H1 (cell line): ENCODE results near the gene ANO6. TPM values are rescaled to one million over a fixed set of nuclear protein-coding genes. Genes with fewer than 3 reads are reported as not detected.

Experiments used
- CTCF ChIA-PET: fragments of 300-600 bp; sonication (Branson Sonifier 250); formaldehyde crosslinking; loops from one replicate; lab custom pipeline; 2021; ENCODE audit not compliant: partially characterized antibody; lab: Charles Lee
- POLR2A ChIA-PET: fragments of 300-600 bp; sonication (Branson Sonifier 250); formaldehyde crosslinking; loops from one replicate; lab custom pipeline; 2021; ENCODE audit warnings: inconsistent platforms; ENCODE audit not compliant: partially characterized antibody; lab: Charles Lee
- DNase-seq, 2 experiments: peaks; one replicate each; pipeline versions ENCODE4 v3.0.0 to v3.0.0-alpha.2; 2010 to 2022; ENCODE audit warnings: low spot score in 2 of 2, low read depth in 1 of 2, mixed read lengths in 1 of 2
- FAIRE-seq: peaks from 2 replicates; lab custom pipeline; 2011; peaks lifted over from hg19 to GRCh38; lab: Jason Lieb, UNC
- H2AFZ ChIP-seq: 2 replicates; pipeline ENCODE4 v1.8.1; 2012; ENCODE audit warnings: low read length, inconsistent platforms
- H2AK5ac ChIP-seq: 2 replicates; pipeline ENCODE4 v1.6.1; 2013; ENCODE audit warnings: low read depth, low read length
- H2BK120ac ChIP-seq: replicated peaks from 2 replicates; pipeline ENCODE3; 2013; ENCODE audit warnings: low read depth, low read length, inconsistent platforms
- H2BK12ac ChIP-seq: 2 replicates; pipeline ENCODE4 v1.6.1; 2013; ENCODE audit warnings: low read depth, low read length
- H2BK15ac ChIP-seq: 2 replicates; pipeline ENCODE4 v1.6.1; 2013; ENCODE audit warnings: low read length
- H2BK20ac ChIP-seq: 2 replicates; pipeline ENCODE4 v1.6.1; 2013; ENCODE audit warnings: low read length
- H2BK5ac ChIP-seq: 2 replicates; pipeline ENCODE4 v1.6.1; 2013; ENCODE audit warnings: low read depth, low read length
- H3K14ac ChIP-seq: 2 replicates; pipeline ENCODE4 v1.6.1; 2013; ENCODE audit warnings: inconsistent platforms; ENCODE audit not compliant: insufficient read length
- H3K18ac ChIP-seq: 2 replicates; pipeline ENCODE4 v1.6.1; 2013; ENCODE audit warnings: low read length; ENCODE audit errors: extremely low read depth
- H3K23ac ChIP-seq: 2 replicates; pipeline ENCODE4 v1.6.1; 2013; ENCODE audit warnings: inconsistent platforms; ENCODE audit not compliant: insufficient read length
- H3K23me2 ChIP-seq: 2 replicates; pipeline ENCODE4 v1.6.1; 2013; ENCODE audit warnings: low read depth, low read length
- H3K27ac ChIP-seq: 2 replicates; pipeline ENCODE4 v1.6.1; 2011; ENCODE audit warnings: low read depth, low read length, inconsistent platforms
- H3K27me3 ChIP-seq, 4 experiments: replicated peaks in 1 of 4; 1 replicate in 1 of 4; 2 replicates in 3 of 4; pipeline versions ENCODE4 v1.6.1 to v1.8.1; 2011 to 2013; ENCODE audit warnings: low read length in 3 of 4, mild to moderate bottlenecking in 3 of 4, inconsistent platforms in 2 of 4, mixed read lengths in 2 of 4, moderate library complexity in 1 of 4; ENCODE audit not compliant: control insufficient read depth in 3 of 4, insufficient read depth in 3 of 4; ENCODE audit errors: extremely low read depth in 1 of 4
- H3K36me3 ChIP-seq, 4 experiments: 2 replicates each; pipeline versions ENCODE4 v1.6.1 to v1.8.1; 2011 to 2013; ENCODE audit warnings: mild to moderate bottlenecking in 4 of 4, low read length in 3 of 4, moderate library complexity in 2 of 4, control low read depth in 1 of 4, inconsistent platforms in 1 of 4; ENCODE audit not compliant: insufficient read depth in 4 of 4, control insufficient read depth in 2 of 4
- H3K4ac ChIP-seq: replicated peaks from 2 replicates; pipeline ENCODE3; 2013; ENCODE audit warnings: low read length, low read depth, mixed read lengths, inconsistent platforms; ENCODE audit not compliant: insufficient read length
- H3K4me1 ChIP-seq, 4 experiments: replicated peaks in 1 of 4; 1 replicate in 1 of 4; 2 replicates in 3 of 4; pipeline versions ENCODE4 v1.6.1 to v1.8.1; 2011 to 2013; ENCODE audit warnings: low read length in 3 of 4, inconsistent platforms in 2 of 4, mixed read lengths in 1 of 4; ENCODE audit not compliant: insufficient read depth in 4 of 4, control insufficient read depth in 3 of 4
- H3K4me2 ChIP-seq, 2 experiments: 2 replicates each; pipeline versions ENCODE4 v1.6.1 to v1.8.1; 2011 to 2013; ENCODE audit warnings: low read depth in 2 of 2, low read length in 2 of 2, control low read depth in 1 of 2, inconsistent platforms in 1 of 2, mild to moderate bottlenecking in 1 of 2; ENCODE audit not compliant: insufficient read depth in 1 of 2
- H3K4me3 ChIP-seq, 4 experiments: fragments of 200-600, 300-600 bp in 1 of 4; sonication (generic), shearing (Covaris generic), sonication (Bioruptor Twin) in 1 of 4; 2 replicates each; pipeline versions ENCODE4 v1.5.1 to v1.8.1; 2011 to 2016; ENCODE audit warnings: low read length in 4 of 4, low read depth in 3 of 4, control low read depth in 2 of 4, inconsistent platforms in 2 of 4, mild to moderate bottlenecking in 2 of 4, mixed read lengths in 1 of 4, moderate library complexity in 1 of 4; ENCODE audit not compliant: insufficient read depth in 2 of 4; ENCODE audit errors: extremely low read depth in 1 of 4
- H3K56ac ChIP-seq: replicated peaks from 2 replicates; pipeline ENCODE3; 2013; ENCODE audit warnings: low read depth, mild to moderate bottlenecking, mixed read lengths, low read length, inconsistent platforms; ENCODE audit not compliant: insufficient read length
- H3K79me1 ChIP-seq: 2 replicates; pipeline ENCODE4 v1.6.1; 2013; ENCODE audit warnings: low read depth, low read length, control low read depth
- H3K79me2 ChIP-seq, 2 experiments: 2 replicates each; pipeline versions ENCODE4 v1.6.1 to v1.8.1; 2012 to 2013; ENCODE audit warnings: low read length in 2 of 2, mild to moderate bottlenecking in 2 of 2, inconsistent platforms in 1 of 2; ENCODE audit not compliant: insufficient read depth in 2 of 2, control insufficient read depth in 1 of 2
- H3K9ac ChIP-seq, 4 experiments: replicated peaks in 1 of 4; 1 replicate in 1 of 4; 2 replicates in 3 of 4; pipeline versions ENCODE4 v1.6.1 to v1.8.1; 2011 to 2013; ENCODE audit warnings: low read depth in 3 of 4, low read length in 3 of 4, control low read depth in 2 of 4, mild to moderate bottlenecking in 2 of 4, moderate library complexity in 2 of 4, inconsistent platforms in 1 of 4; ENCODE audit errors: extremely low read depth in 1 of 4
- H3K9me3 ChIP-seq, 2 experiments: 2 replicates each; pipeline versions ENCODE4 v1.6.1 to v1.8.1; 2012 to 2013; ENCODE audit warnings: mild to moderate bottlenecking in 2 of 2, moderate library complexity in 2 of 2, control low read depth in 1 of 2, inconsistent platforms in 1 of 2, low read depth in 1 of 2, low read length in 1 of 2, mixed read lengths in 1 of 2; ENCODE audit not compliant: insufficient read depth in 2 of 2
- H4K20me1 ChIP-seq, 2 experiments: replicated peaks in 1 of 2; 2 replicates each; pipeline versions ENCODE3 to v1.8.1; 2011 to 2013; ENCODE audit warnings: inconsistent platforms in 2 of 2, low read length in 2 of 2, mild to moderate bottlenecking in 1 of 2; ENCODE audit not compliant: insufficient read depth in 2 of 2, control insufficient read depth in 1 of 2
- H4K5ac ChIP-seq: 2 replicates; pipeline ENCODE4 v1.6.1; 2013; ENCODE audit warnings: low read length, low read depth, mixed read lengths, inconsistent platforms; ENCODE audit not compliant: insufficient read length
- H4K8ac ChIP-seq: 2 replicates; pipeline ENCODE4 v1.8.0; 2013; ENCODE audit warnings: mild to moderate bottlenecking, moderate library complexity, low read length, inconsistent platforms; ENCODE audit not compliant: insufficient read depth; ENCODE audit errors: extremely low read depth
- H4K91ac ChIP-seq: replicated peaks from 2 replicates; pipeline ENCODE3; 2013; ENCODE audit warnings: low read length, mixed read lengths, inconsistent platforms; ENCODE audit not compliant: insufficient read length
- BRCA1 ChIP-seq: IDR thresholded peaks from 2 replicates; pipeline ENCODE4 v1.6.1; 2012; ENCODE audit warnings: low read depth, low read length, improper control_type of control experiment
- CEBPB ChIP-seq: IDR thresholded peaks from 2 replicates; pipeline ENCODE4 v1.6.1; 2012; ENCODE audit warnings: low read depth, low read length
- EGR1 ChIP-seq: IDR thresholded peaks from 2 replicates; pipeline ENCODE4 v1.6.1; 2011; ENCODE audit warnings: low read depth, low read length, borderline replicate concordance
- EP300 ChIP-seq, 2 experiments: IDR thresholded peaks; 1 replicate in 1 of 2; 2 replicates in 1 of 2; pipeline ENCODE4 v1.6.1; 2011 to 2012; ENCODE audit warnings: low read depth in 2 of 2, low read length in 2 of 2, mild to moderate bottlenecking in 2 of 2, borderline replicate concordance in 1 of 2, inconsistent platforms in 1 of 2, moderate library complexity in 1 of 2
- GTF2F1 ChIP-seq: IDR thresholded peaks from 2 replicates; pipeline ENCODE4 v1.6.1; 2012; ENCODE audit warnings: low read depth, low read length, improper control_type of control experiment, borderline replicate concordance
- NANOG ChIP-seq: IDR thresholded peaks from 2 replicates; pipeline ENCODE4 v1.6.1; 2011; ENCODE audit warnings: low read length, low read depth, mild to moderate bottlenecking, inconsistent platforms; ENCODE audit not compliant: insufficient read depth, poor library complexity, severe bottlenecking
- RFX5 ChIP-seq: IDR thresholded peaks from 2 replicates; pipeline ENCODE4 v1.6.1; 2011; ENCODE audit warnings: low read depth, low read length, improper control_type of control experiment, borderline replicate concordance
- TEAD4 ChIP-seq: IDR thresholded peaks from 2 replicates; pipeline ENCODE4 v1.6.1; 2012; ENCODE audit warnings: low read depth, low read length, inconsistent platforms, mixed read lengths
- WGBS, 2 experiments: shearing (Covaris generic) in 1 of 2; methylation state at CpG; one replicate each; pipeline versions ENCODE4 v1.1.6 to v1.1.7; 2013 to 2015; ENCODE audit warnings: low lambda C conversion rate in 2 of 2, mixed read lengths in 2 of 2, inconsistent platforms in 1 of 2, low coverage in 1 of 2, missing lambda C conversion rate in 1 of 2; ENCODE audit not compliant: insufficient replicate concordance in 2 of 2, insufficient coverage in 1 of 2, insufficient read length in 1 of 2; ENCODE audit errors: extremely low coverage in 1 of 2, missing lambda C conversion rate in 1 of 2; 5-methylcytosine and 5-hydroxymethylcytosine counted together
- polyA plus RNA-seq, 7 experiments: library from polyadenylated mRNA; depleted of rRNA in 3 of 7; stranded (reverse) in 5 of 7; unstranded in 2 of 7; fragments of >200 nt in 5 of 7; fragments of 200-250 nt in 2 of 7; gene quantifications; 1 replicate in 5 of 7; 2 replicates in 1 of 7; 4 replicates in 1 of 7; pipeline versions ENCODE4 v1.2.1 to v1.2.3, GENCODE V29; 2011 to 2013; ENCODE audit warnings: missing spikeins in 2 of 7, mixed read lengths in 2 of 7
- total RNA-seq: library from RNA; stranded (reverse); fragmentation: NEBNext Ultra II Directional; extraction: Animal tissue kit (Norgen Biotek cat#: 25700); gene quantifications from 2 replicates; pipeline ENCODE4 v1.2.1, GENCODE V29; 2021
- TF ChIP-seq, protein P1 (sequence below): IDR thresholded peaks from 2 replicates; pipeline ENCODE4 v1.6.1; 2011; ENCODE audit warnings: low read depth, mild to moderate bottlenecking, low read length; ENCODE audit not compliant: insufficient read depth

ANO6 gene
- total and polyA plus RNA-seq, 2 of the 8 experiments (the other 6 are each of a cell fraction or from before 2014, with no cell fraction given), result 15.1 to 39.7 TPM

DNA sequence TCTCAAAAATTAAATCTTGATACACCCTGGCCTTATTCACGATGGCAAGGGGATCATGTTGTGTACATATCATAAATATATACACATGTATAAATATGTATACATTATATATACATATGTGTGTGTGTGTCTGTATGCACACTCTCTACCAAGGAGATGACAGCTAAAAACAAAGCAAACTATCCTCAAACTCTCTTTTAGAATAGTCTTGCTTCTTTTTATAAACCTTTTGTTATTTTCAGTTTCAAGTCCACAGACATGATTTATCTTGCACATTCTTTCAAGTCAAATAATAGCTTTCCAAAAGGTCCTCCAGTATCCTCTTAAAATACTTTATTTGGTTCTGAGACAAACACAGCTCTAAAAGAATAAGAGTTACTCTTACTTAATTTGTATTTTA, 8.4 kb downstream of the ANO6 start:
- Histone ChIP-seq H2BK15ac (no peak overlapping the region), H2AK5ac (no peak overlapping the region), H3K9ac (no peak overlapping the region), H2BK120ac (no peak overlapping the region), H2BK5ac (no peak overlapping the region), H2BK12ac (no peak overlapping the region), H3K79me2 (peaks cover 14 to 91% of the 10 kb centered on the region in 2 experiments), H3K36me3 (no peaks in the 10 kb centered on the region; a peak in 2 of 8 replicates), H3K9me3 (no peaks in the 10 kb centered on the region), H3K4me3 (no peak overlapping the region), H2AFZ (no peak overlapping the region), H3K56ac (no peak overlapping the region), H3K4ac (no peak overlapping the region), H3K4me1 (peaks cover 0 to 18% (median 11%) of the 10 kb centered on the region in 4 experiments; a peak in 6 of 7 replicates), H4K5ac (no peak overlapping the region), H4K91ac (no peak overlapping the region), H4K20me1 (peaks cover 2% of the 10 kb centered on the region in 2 experiments), H2BK20ac (no peak overlapping the region), H3K23me2 (no peaks in the 10 kb centered on the region), H3K23ac (no peak overlapping the region), H3K27me3 (no peaks in the 10 kb centered on the region), H3K79me1 (no peaks in the 10 kb centered on the region; the same call in none of the 2 replicates), H4K8ac (no peak overlapping the region), H3K14ac (no peak overlapping the region), H3K4me2 (no peak overlapping the region), H3K18ac (no peak overlapping the region), H3K27ac (no peak overlapping the region)
- ChIA-PET POLR2A (interaction anchor here (1.0 to 1.5 kb wide), 2 partner anchors 9 to 12 kb away, joined by 3 to 8 read pairs; partner anchors contain the start of gene ANO6), CTCF (interaction anchor here (1.2 kb wide), 1 partner anchor 34 kb away, joined by 4 read pairs; no protein-coding TSS in a partner anchor)
- 85% methylated on average over 1 of the region's 1 CpG; no CpG with 5 or more reads in 1 of the 2 experiments for WGBS, 2 experiments
- FAIRE-seq, result no peak
- DNase-seq, result no peak
- TF ChIP-seq TEAD4 (no peak), CEBPB (no peak), EP300 (IDR thresholded peaks at IDR 0.05; ENCODE audit: borderline replicate concordance in 1 of 2, low read depth in 2 of 2, low read length in 2 of 2) (no peak), RFX5 (no peak), NANOG (no peak), BRCA1 (no peak), EGR1 (no peak), GTF2F1 (no peak)
- TF ChIP-seq, protein P1, sequence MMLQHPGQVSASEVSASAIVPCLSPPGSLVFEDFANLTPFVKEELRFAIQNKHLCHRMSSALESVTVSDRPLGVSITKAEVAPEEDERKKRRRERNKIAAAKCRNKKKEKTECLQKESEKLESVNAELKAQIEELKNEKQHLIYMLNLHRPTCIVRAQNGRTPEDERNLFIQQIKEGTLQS, result no peak
